Measurements from ENCODE around the gene STPG2.

The STPG2 gene

GRCh38 chr4:98092833-98093439, 50.3 kb downstream of the STPG2 start:
- DNase-seq, result no peak

- DNase-seq, result no peak
These were observed 61.3 kb downstream of the STPG2 start for GRCh38 chr4:98081936-98082335.

- no peak for DNase-seq
These were observed 74.8 kb downstream of the STPG2 start for GRCh38 chr4:98068495-98068894.

- no peak for DNase-seq
These were observed 87.3 kb downstream of the STPG2 start for GRCh38 chr4:98055800-98056501.

GRCh38 chr4:98046665-98047064, 96.6 kb downstream of the STPG2 start:
- DNase-seq, result no peak

- no peak for DNase-seq
These were observed 113.2 kb downstream of the STPG2 start for GRCh38 chr4:98030059-98030458.

- no peak for DNase-seq
These were observed 115.4 kb downstream of the STPG2 start for GRCh38 chr4:98027827-98028226.

- no peak for DNase-seq
These were observed 116.9 kb downstream of the STPG2 start for GRCh38 chr4:98026362-98026761.

GRCh38 chr4:98006814-98007412, 136.4 kb downstream of the STPG2 start:
- DNase-seq, result no peak

GRCh38 chr4:98006060-98006459, 137.2 kb downstream of the STPG2 start:
- DNase-seq, result no peak

- no peak for DNase-seq
These were observed 142.3 kb downstream of the STPG2 start for GRCh38 chr4:98000940-98001339.

- DNase-seq, result no peak
These were observed 145.1 kb downstream of the STPG2 start for GRCh38 chr4:97998203-97998602.

- no peak for DNase-seq
These were observed 148.4 kb downstream of the STPG2 start for GRCh38 chr4:97994765-97995465.

GRCh38 chr4:97990409-97990808, 152.9 kb downstream of the STPG2 start:
- DNase-seq, result no peak

GRCh38 chr4:97987019-97987648, 156.1 kb downstream of the STPG2 start:
- no peak for DNase-seq

- peak in 1 of 2 donors; percentile 2 for DNase-seq
These were observed 158.6 kb downstream of the STPG2 start for GRCh38 chr4:97984545-97985131.

GRCh38 chr4:97978791-97979488, 164.3 kb downstream of the STPG2 start:
- DNase-seq, result no peak

GRCh38 chr4:97953171-97953941, 189.9 kb downstream of the STPG2 start:
- no peak for DNase-seq

- no peak for DNase-seq
These were observed 190.5 kb downstream of the STPG2 start for GRCh38 chr4:97952763-97953162.

GRCh38 chr4:97950836-97951235, 192.4 kb downstream of the STPG2 start:
- no peak for DNase-seq

GRCh38 chr4:97942951-97943350, 200.3 kb downstream of the STPG2 start:
- DNase-seq, result no peak
